SJCRH30 (cell line): Measurements from ENCODE around the gene ETHE1. TPM values are rescaled to one million over a fixed set of nuclear protein-coding genes. Genes with fewer than 3 reads are reported as not detected.
"Not testable (repeated sequence)": the region's sequence is repeated elsewhere in the genome, so short reads cannot be mapped to it uniquely, and the experiment has no call there.

Experiments used
- DNase-seq, 2 experiments: peaks; one replicate each; pipeline ENCODE4 v3.0.0-alpha.2; 2015 to 2020
- H3K27ac ChIP-seq: fragments of 250-450 bp; sonication (Bioruptor Pico); 2 replicates; pipeline ENCODE4 v1.5.1; 2020; ENCODE audit warnings: mild to moderate bottlenecking, moderate library complexity
- H3K27me3 ChIP-seq: fragments of 250-450 bp; sonication (Bioruptor Pico); 2 replicates; pipeline ENCODE4 v1.5.1; 2020; ENCODE audit warnings: mild to moderate bottlenecking, moderate library complexity
- H3K36me3 ChIP-seq: fragments of 250-450 bp; sonication (Bioruptor Pico); 2 replicates; pipeline ENCODE4 v1.5.1; 2020; ENCODE audit warnings: mild to moderate bottlenecking, moderate library complexity
- H3K4me1 ChIP-seq: fragments of 250-450 bp; sonication (Bioruptor Pico); 2 replicates; pipeline ENCODE4 v1.5.1; 2020; ENCODE audit warnings: mild to moderate bottlenecking, moderate library complexity
- H3K4me3 ChIP-seq: fragments of 250-450 bp; sonication (Bioruptor Pico); 2 replicates; pipeline ENCODE4 v1.5.1; 2020; ENCODE audit warnings: mild to moderate bottlenecking, moderate library complexity
- H3K9me3 ChIP-seq: fragments of 250-450 bp; sonication (Bioruptor Pico); replicated peaks from 2 replicates; pipeline ENCODE4 v1.5.1; 2020; ENCODE audit warnings: mild to moderate bottlenecking, moderate library complexity
- total RNA-seq: library from RNA; depleted of rRNA; stranded (reverse); fragments of >200 nt; shearing (Covaris generic); gene quantifications from 2 replicates; pipeline ENCODE4 v1.2.3, GENCODE V29; 2014

Gene ETHE1
- total RNA-seq, 1 experiment from 2014 or later = 12.2 TPM

GRCh38 chr19:43523696-43524095 is 3.3 kb downstream of the ETHE1 start:
- not testable (repeated sequence) for DNase-seq, H3K4me3 ChIP-seq, H3K27ac ChIP-seq, H3K9me3 ChIP-seq, H3K4me1 ChIP-seq, H3K36me3 ChIP-seq, H3K27me3 ChIP-seq

DNA sequence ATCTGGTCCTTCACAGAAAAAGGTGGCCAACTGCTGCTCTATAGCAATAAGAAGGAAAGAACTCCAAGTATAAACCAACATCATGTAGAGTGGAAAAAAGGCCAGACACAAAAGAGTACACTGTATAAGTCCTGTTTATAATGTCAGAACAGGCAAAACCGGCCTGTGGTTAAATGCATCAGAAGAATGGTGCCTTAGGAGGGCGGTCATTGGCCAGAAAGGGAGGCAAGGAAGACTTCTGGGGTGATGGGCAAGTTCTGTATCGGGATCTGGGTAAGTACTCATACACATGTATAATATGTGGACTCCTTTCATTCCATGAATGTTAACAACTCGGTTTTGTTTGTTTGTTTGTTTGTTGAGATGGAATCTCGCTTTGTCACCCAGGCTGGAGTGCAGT is 4.1 kb downstream of the ETHE1 start:
- Histone ChIP-seq H3K9me3 (no peaks in the 10 kb centered on the region), H3K36me3 (no peaks in the 10 kb centered on the region), H3K27ac (no peak overlapping the region), H3K4me3 (no peak overlapping the region), H3K27me3 (no peaks in the 10 kb centered on the region), H3K4me1 (no peaks in the 10 kb centered on the region; the same call in 1 of the 2 replicates)
- DNase-seq = no peak

GRCh38 chr19:43519436-43520088 is 7.4 kb downstream of the ETHE1 start:
- Histone ChIP-seq H3K27me3 (no peaks in the 10 kb centered on the region), H3K36me3 (no peaks in the 10 kb centered on the region), H3K4me3 (no peak overlapping the region), H3K27ac (no peak overlapping the region), H3K9me3 (no peaks in the 10 kb centered on the region), H3K4me1 (no peaks in the 10 kb centered on the region)
- DNase-seq = peak; percentile 74 to 88

DNA sequence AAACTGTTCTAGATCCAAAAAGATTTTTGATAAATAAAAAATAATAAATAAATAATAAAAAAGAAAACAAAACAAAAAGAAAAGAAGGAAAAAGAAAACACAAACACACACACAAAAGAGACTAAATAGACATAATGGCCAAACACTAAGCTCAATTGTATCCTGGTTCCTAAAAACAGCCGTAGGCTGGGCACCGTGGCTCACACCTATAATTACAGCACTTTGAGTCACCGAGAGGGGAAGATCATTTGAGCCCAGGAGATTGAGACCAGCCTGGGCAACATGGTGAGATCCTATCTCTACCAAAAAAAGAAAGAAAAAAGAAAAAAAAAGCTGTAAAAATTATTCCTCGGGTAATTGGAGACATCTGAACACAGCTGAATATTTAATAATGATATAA is 8.9 kb downstream of the ETHE1 start:
- H3K36me3 ChIP-seq = no peaks in the 10 kb centered on the region
- H3K4me1 ChIP-seq = no peaks in the 10 kb centered on the region
- H3K9me3 ChIP-seq = no peaks in the 10 kb centered on the region
- H3K4me3 ChIP-seq = no peak overlapping the region
- no peaks in the 10 kb centered on the region for H3K27me3 ChIP-seq
- H3K27ac ChIP-seq = no peak overlapping the region
- DNase-seq = no peak

- not testable (repeated sequence) for DNase-seq, H3K27me3 ChIP-seq, H3K4me3 ChIP-seq, H3K36me3 ChIP-seq, H3K27ac ChIP-seq, H3K4me1 ChIP-seq, H3K9me3 ChIP-seq
Observed at GRCh38 chr19:43512399-43512798, 14.6 kb downstream of the ETHE1 start.

DNA sequence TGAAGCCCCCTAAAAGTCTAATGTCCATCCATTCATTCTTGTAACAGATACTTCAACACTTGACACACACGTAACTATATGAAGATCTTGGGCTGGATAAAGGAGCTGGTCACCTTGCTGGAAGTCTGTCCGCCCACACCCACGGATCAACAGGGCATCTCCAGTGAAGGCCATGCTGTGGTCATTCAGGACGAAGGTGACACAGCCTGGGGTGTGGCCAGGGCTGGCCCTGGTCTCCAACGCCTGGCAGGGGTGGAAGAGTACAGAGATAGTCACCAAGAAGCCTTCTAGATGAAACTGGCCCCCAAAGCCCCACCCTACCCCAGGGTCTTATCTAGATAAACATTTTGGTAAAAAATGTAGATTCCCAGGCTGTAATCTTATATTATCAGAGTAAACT is 15.7 kb downstream of the ETHE1 start:
- Histone ChIP-seq H3K27ac (no peak overlapping the region), H3K4me3 (no peak overlapping the region), H3K27me3 (no peaks in the 10 kb centered on the region), H3K4me1 (no peaks in the 10 kb centered on the region), H3K9me3 (no peaks in the 10 kb centered on the region), H3K36me3 (no peaks in the 10 kb centered on the region)
- no peak for DNase-seq

DNA sequence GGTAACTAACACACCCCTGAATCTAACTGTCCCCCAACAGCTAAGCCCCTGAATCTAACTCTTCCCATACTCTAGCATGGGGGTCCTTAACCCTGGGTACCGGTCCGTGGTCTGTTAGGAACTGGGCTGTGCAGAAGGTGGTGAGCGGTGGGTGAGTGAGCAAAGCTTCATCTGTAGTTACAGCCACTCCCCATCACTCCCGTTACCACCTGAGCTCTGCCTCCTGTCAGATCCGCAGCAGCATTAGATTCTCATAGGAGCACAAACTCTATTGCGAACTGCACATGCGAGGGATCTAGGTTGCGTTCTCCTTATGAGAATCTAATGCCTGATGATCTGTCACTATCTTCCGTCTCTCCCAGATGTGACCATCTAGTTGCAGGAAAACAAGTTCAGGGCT is 16.3 kb downstream of the ETHE1 start:
- Histone ChIP-seq H3K27me3 (no peaks in the 10 kb centered on the region), H3K9me3 (no peaks in the 10 kb centered on the region), H3K36me3 (no peaks in the 10 kb centered on the region), H3K27ac (no peak overlapping the region), H3K4me1 (no peaks in the 10 kb centered on the region), H3K4me3 (no peak overlapping the region)
- DNase-seq = no peak

- H3K27me3 ChIP-seq = no peaks in the 10 kb centered on the region
- no peak overlapping the region for H3K27ac ChIP-seq
- no peaks in the 10 kb centered on the region for H3K9me3 ChIP-seq
- H3K4me3 ChIP-seq = no peak overlapping the region
- no peaks in the 10 kb centered on the region for H3K36me3 ChIP-seq
- H3K4me1 ChIP-seq = no peaks in the 10 kb centered on the region
- no peak for DNase-seq
Observed at GRCh38 chr19:43507880-43508279, 19.1 kb downstream of the ETHE1 start.

DNA sequence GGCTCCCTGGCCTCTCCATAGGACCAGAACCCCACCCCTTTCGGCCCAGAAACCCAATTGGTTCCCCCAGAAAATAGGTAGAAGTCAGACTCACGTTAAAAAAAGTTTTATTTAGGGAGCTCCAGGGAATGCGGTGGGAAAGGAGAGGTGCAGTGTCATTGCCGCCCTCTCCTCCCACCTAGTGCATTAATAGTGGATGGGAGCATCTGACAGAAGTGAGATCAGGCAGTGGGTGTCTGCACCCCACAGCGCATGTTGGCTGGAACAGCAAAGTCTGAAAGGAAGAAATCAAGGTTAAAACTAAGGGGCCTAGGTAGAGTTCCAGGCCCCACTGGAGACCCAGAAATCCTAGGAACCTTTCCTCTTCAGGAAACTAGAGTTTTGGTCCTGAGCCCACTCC is 20.4 kb downstream of the ETHE1 start:
- Histone ChIP-seq H3K9me3 (no peaks in the 10 kb centered on the region), H3K36me3 (no peaks in the 10 kb centered on the region), H3K4me1 (no peaks in the 10 kb centered on the region), H3K27ac (no peak overlapping the region), H3K27me3 (no peaks in the 10 kb centered on the region), H3K4me3 (no peak overlapping the region)
- no peak for DNase-seq

GRCh38 chr19:43505941-43506340 is 21.1 kb downstream of the ETHE1 start:
- Histone ChIP-seq H3K36me3 (no peaks in the 10 kb centered on the region), H3K27ac (no peak overlapping the region), H3K27me3 (no peaks in the 10 kb centered on the region), H3K9me3 (no peaks in the 10 kb centered on the region), H3K4me3 (no peak overlapping the region), H3K4me1 (no peaks in the 10 kb centered on the region)
- DNase-seq = no peak

- Histone ChIP-seq H3K27ac (no peak overlapping the region), H3K4me1 (no peaks in the 10 kb centered on the region), H3K36me3 (no peaks in the 10 kb centered on the region), H3K4me3 (peak overlapping the region; percentile 69), H3K27me3 (no peaks in the 10 kb centered on the region), H3K9me3 (no peaks in the 10 kb centered on the region)
- no peak for DNase-seq
Observed at GRCh38 chr19:43505186-43505456, 21.9 kb downstream of the ETHE1 start.

GRCh38 chr19:43504426-43505185 is 22.4 kb downstream of the ETHE1 start, which contains the start of gene PHLDB3:
Gene PHLDB3, minus strand, starts transcription at chr19:43504746. Its CDS starts 628 bp downstream, at chr19:43504118.
- H3K9me3 ChIP-seq = no peaks in the 10 kb centered on the region
- no peaks in the 10 kb centered on the region for H3K4me1 ChIP-seq
- H3K27ac ChIP-seq = no peak within 1 kb of the TSS
- no peaks in the 10 kb centered on the region for H3K27me3 ChIP-seq
- H3K4me3 ChIP-seq = peak within 1 kb of the TSS; percentile 69
- DNase-seq = peak; percentile 56 to 59
- H3K36me3 ChIP-seq = no peaks in the 10 kb centered on the region

GRCh38 chr19:43503501-43504425 is 23.2 kb downstream of the ETHE1 start:
- no peak overlapping the region for H3K27ac ChIP-seq
- DNase-seq = peak; percentile 96
- no peaks in the 10 kb centered on the region for H3K36me3 ChIP-seq
- H3K4me1 ChIP-seq = no peaks in the 10 kb centered on the region
- H3K27me3 ChIP-seq = no peaks in the 10 kb centered on the region
- no peaks in the 10 kb centered on the region for H3K9me3 ChIP-seq
- H3K4me3 ChIP-seq = peak overlapping the region; percentile 69

DNA sequence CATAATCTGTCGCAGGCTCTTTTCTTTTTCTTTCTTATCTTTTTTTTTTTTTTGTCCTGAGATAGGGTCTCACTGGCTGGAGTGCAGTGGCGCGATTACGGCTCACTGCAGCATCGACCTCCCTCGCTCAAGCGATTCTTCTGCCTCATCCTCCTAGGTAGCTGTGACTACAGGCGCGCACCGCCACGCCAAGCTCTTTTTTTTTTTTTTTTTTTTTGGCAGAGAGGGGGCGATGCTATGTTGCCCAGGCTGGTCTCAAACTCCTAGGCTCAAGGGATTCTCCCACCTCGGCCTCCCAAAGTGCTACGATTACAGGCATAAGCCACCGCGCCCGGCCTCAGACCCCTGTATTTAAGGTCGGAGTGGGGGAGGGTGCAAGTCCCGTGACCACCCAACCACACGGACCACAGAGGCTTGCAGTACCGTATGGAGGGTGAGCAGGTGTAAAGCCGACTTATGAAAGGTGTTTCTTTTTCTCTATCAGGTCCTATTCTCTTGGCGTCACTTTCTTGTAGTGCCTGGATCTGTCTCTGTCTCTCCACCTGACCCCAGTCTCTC is 24.5 kb downstream of the ETHE1 start:
- H3K9me3 ChIP-seq = no peaks in the 10 kb centered on the region
- no peaks in the 10 kb centered on the region for H3K4me1 ChIP-seq
- no peak overlapping the region for H3K27ac ChIP-seq
- H3K27me3 ChIP-seq = no peaks in the 10 kb centered on the region
- no peaks in the 10 kb centered on the region for H3K36me3 ChIP-seq
- DNase-seq = no peak
- no peak overlapping the region for H3K4me3 ChIP-seq
